ENCODE results near the gene CDH13. TPM values are rescaled to one million over a fixed set of nuclear protein-coding genes. Genes with fewer than 3 reads are reported as not detected.

Gene CDH13
- total RNA-seq, 1 donor = 102 TPM

DNA sequence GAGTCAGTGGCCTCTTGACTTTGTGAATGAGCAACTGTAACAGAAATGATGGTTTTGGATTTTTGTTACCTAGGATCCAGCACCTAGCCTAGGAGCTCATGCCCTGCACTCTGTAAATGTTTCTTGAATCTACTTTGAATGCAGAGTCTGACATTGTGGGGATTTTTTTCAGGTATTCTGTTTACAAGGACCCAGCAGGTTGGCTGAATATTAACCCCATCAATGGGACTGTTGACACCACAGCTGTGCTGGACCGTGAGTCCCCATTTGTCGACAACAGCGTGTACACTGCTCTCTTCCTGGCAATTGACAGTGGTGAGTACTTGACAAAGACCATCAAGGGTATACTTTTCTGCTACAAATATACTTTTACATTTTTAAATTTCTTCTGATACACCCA lies 1121.2 kb downstream of the CDH13 start:
- Histone ChIP-seq H3K27ac (ENCODE audit: low read depth, low read length) (no peak overlapping the region), H2AFZ (ENCODE audit: low read length) (no peak overlapping the region), H4K20me1 (ENCODE audit: insufficient read depth, low read length) (no peaks in the 10 kb centered on the region), H3K4me1 (ENCODE audit: insufficient read depth, low read length) (peaks cover 5% of the 10 kb centered on the region), H3K79me2 (ENCODE audit: insufficient read depth, low read length) (no peaks in the 10 kb centered on the region), H3K27me3 (ENCODE audit: insufficient read depth, low read length) (no peaks in the 10 kb centered on the region), H3K4me2 (ENCODE audit: insufficient read depth, low read length) (no peak overlapping the region), H3K9me3 (ENCODE audit: low read depth, low read length) (no peaks in the 10 kb centered on the region), H3K36me3 (ENCODE audit: insufficient read depth, low read length) (no peaks in the 10 kb centered on the region), H3K4me3 (ENCODE audit: insufficient read depth, low read length) (no peak overlapping the region)
- TF ChIP-seq, protein P1, sequence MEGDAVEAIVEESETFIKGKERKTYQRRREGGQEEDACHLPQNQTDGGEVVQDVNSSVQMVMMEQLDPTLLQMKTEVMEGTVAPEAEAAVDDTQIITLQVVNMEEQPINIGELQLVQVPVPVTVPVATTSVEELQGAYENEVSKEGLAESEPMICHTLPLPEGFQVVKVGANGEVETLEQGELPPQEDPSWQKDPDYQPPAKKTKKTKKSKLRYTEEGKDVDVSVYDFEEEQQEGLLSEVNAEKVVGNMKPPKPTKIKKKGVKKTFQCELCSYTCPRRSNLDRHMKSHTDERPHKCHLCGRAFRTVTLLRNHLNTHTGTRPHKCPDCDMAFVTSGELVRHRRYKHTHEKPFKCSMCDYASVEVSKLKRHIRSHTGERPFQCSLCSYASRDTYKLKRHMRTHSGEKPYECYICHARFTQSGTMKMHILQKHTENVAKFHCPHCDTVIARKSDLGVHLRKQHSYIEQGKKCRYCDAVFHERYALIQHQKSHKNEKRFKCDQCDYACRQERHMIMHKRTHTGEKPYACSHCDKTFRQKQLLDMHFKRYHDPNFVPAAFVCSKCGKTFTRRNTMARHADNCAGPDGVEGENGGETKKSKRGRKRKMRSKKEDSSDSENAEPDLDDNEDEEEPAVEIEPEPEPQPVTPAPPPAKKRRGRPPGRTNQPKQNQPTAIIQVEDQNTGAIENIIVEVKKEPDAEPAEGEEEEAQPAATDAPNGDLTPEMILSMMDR (IDR thresholded peaks at IDR 0.05; ENCODE audit: extremely low read depth, low read depth, low read length) = no peak
- no peak for DNase-seq (ENCODE audit: insufficient read length, low spot score, missing footprints)

DNA sequence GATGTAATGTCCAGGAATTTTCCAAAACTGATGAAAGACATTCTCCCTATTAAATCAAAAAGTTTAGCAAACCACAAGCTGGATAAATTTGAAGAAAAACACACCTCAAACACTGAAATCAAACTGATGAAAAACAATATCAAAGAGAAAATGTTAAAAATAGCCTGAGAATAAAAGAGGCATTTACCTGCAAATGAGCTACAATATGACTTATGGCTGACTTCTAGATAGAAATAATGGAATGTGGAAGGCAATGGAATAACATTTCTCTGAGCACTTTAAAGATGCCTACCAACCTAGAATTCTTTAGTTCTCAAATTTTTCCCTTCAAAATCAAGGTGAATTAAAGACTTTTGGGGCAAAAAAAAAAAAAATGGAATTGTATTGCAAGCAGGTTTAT lies 1128.6 kb downstream of the CDH13 start:
- H2AFZ ChIP-seq (ENCODE audit: low read length) = no peak overlapping the region
- no peaks in the 10 kb centered on the region for H3K27me3 ChIP-seq (ENCODE audit: insufficient read depth, low read length)
- no peak for DNase-seq (ENCODE audit: insufficient read length, low spot score, missing footprints)
- H3K9me3 ChIP-seq (ENCODE audit: low read depth, low read length) = peaks cover 2% of the 10 kb centered on the region
- no peak overlapping the region for H3K4me3 ChIP-seq (ENCODE audit: insufficient read depth, low read length)
- no peak overlapping the region for H3K4me2 ChIP-seq (ENCODE audit: insufficient read depth, low read length)
- no peaks in the 10 kb centered on the region for H3K4me1 ChIP-seq (ENCODE audit: insufficient read depth, low read length)
- H3K36me3 ChIP-seq (ENCODE audit: insufficient read depth, low read length) = no peaks in the 10 kb centered on the region
- no peaks in the 10 kb centered on the region for H4K20me1 ChIP-seq (ENCODE audit: insufficient read depth, low read length)
- TF ChIP-seq, protein P1 (IDR thresholded peaks at IDR 0.05; ENCODE audit: extremely low read depth, low read depth, low read length) = no peak
- H3K27ac ChIP-seq (ENCODE audit: low read depth, low read length) = no peak overlapping the region
- H3K79me2 ChIP-seq (ENCODE audit: insufficient read depth, low read length) = no peaks in the 10 kb centered on the region

DNA sequence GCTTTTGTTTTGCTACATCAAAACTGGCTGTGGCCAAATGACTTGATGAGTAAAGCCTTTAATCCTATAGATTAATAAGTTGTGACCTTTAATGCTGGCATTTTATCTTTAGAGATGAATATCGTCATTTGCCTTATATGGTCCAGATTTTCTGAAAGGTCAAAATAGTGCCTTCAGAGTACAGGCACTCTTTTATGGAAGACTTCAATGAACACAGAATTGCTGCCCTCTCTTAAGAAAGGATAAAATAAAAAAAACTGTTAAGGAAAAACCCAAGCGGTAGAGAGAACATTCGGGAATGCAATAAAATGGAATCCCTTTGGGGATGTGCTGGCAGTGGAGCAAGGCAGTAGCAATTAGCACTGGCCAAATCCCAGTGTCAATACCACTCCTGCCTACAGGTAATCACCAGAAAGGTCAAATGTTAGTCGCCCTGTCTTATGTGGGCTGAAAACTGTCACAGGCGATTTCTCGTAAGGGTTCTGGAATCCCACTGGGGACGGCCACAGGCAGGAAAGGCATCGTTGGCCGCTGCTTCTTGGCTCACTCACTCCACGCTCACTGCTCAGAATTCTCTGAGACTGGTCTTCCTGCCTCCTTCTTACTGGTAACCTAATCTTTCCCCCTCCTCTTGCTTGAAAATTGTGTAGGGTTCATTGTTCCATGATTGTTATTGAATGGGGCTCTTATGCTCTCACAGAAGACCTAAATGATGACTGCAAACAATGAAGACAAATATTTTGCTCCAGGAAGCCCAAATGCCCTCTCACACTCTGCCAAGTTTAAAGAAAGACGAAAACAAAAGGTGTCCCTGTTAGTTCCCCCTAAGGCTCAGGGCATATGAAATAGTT lies 1135.6 kb downstream of the CDH13 start:
- H3K4me2 ChIP-seq (ENCODE audit: insufficient read depth, low read length) = no peak overlapping the region
- no peaks in the 10 kb centered on the region for H4K20me1 ChIP-seq (ENCODE audit: insufficient read depth, low read length)
- no peaks in the 10 kb centered on the region for H3K9me3 ChIP-seq (ENCODE audit: low read depth, low read length)
- H3K4me3 ChIP-seq (ENCODE audit: insufficient read depth, low read length) = no peak overlapping the region
- no peak overlapping the region for H2AFZ ChIP-seq (ENCODE audit: low read length)
- TF ChIP-seq, protein P1 (IDR thresholded peaks at IDR 0.05; ENCODE audit: extremely low read depth, low read depth, low read length) = no peak
- DNase-seq (ENCODE audit: insufficient read length, low spot score, missing footprints) = no peak
- H3K27ac ChIP-seq (ENCODE audit: low read depth, low read length) = no peak overlapping the region
- H3K4me1 ChIP-seq (ENCODE audit: insufficient read depth, low read length) = no peaks in the 10 kb centered on the region
- H3K79me2 ChIP-seq (ENCODE audit: insufficient read depth, low read length) = no peaks in the 10 kb centered on the region
- H3K36me3 ChIP-seq (ENCODE audit: insufficient read depth, low read length) = no peaks in the 10 kb centered on the region
- H3K27me3 ChIP-seq (ENCODE audit: insufficient read depth, low read length) = no peaks in the 10 kb centered on the region

DNA sequence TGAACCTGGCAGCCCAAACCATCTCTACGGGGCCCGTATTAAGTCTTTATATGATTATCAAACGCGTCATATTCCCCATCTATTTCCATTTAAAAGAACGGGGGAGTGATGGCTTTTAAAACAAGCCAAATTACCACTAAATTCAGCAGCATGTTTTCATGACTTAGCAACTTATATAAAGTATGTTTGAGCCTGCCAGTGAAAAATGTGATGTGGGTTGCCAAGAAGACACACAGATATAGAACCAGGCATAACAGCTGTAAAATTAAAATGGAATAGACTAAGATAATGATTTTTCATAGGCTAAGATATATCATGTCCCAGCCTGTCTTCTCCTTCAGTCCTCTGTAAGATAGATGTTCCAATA lies 1136.2 kb downstream of the CDH13 start:
- H3K9me3 ChIP-seq (ENCODE audit: low read depth, low read length) = no peaks in the 10 kb centered on the region
- H3K79me2 ChIP-seq (ENCODE audit: insufficient read depth, low read length) = no peaks in the 10 kb centered on the region
- no peak overlapping the region for H3K27ac ChIP-seq (ENCODE audit: low read depth, low read length)
- H3K27me3 ChIP-seq (ENCODE audit: insufficient read depth, low read length) = no peaks in the 10 kb centered on the region
- no peak overlapping the region for H3K4me3 ChIP-seq (ENCODE audit: insufficient read depth, low read length)
- H3K36me3 ChIP-seq (ENCODE audit: insufficient read depth, low read length) = no peaks in the 10 kb centered on the region
- H3K4me2 ChIP-seq (ENCODE audit: insufficient read depth, low read length) = no peak overlapping the region
- no peaks in the 10 kb centered on the region for H4K20me1 ChIP-seq (ENCODE audit: insufficient read depth, low read length)
- H3K4me1 ChIP-seq (ENCODE audit: insufficient read depth, low read length) = no peaks in the 10 kb centered on the region
- TF ChIP-seq, protein P1 (IDR thresholded peaks at IDR 0.05; ENCODE audit: extremely low read depth, low read depth, low read length) = no peak
- no peak overlapping the region for H2AFZ ChIP-seq (ENCODE audit: low read length)
- DNase-seq (ENCODE audit: insufficient read length, low spot score, missing footprints) = no peak
